HG02884 (cell line): ENCODE results near the gene CLSTN1.
"Not testable (repeated sequence)": the region's sequence is repeated elsewhere in the genome, so short reads cannot be mapped to it uniquely, and the experiment has no call there.

Source experiments
- ATAC-seq: cut with Tn5 transposase; IDR thresholded peaks from one replicate; pipeline ENCODE4 v1.9.1; 2021; ENCODE audit warnings: mild to moderate bottlenecking, moderate library complexity; ENCODE audit not compliant: unreplicated experiment

CLSTN1 gene

GRCh38 chr1:9717193-9718005 lies 106.4 kb downstream of the CLSTN1 start:
- ATAC-seq = peak; percentile 61

GRCh38 chr1:9716404-9717192 lies 107.2 kb downstream of the CLSTN1 start:
- no peak for ATAC-seq

GRCh38 chr1:9715536-9716226 lies 108.1 kb downstream of the CLSTN1 start:
- ATAC-seq = no peak

- no peak for ATAC-seq
These were observed 109.5 kb downstream of the CLSTN1 start for GRCh38 chr1:9714257-9714718.

- not testable (repeated sequence) for ATAC-seq
These were observed 111.0 kb downstream of the CLSTN1 start for GRCh38 chr1:9712767-9713166.

- ATAC-seq = no peak
These were observed 112.2 kb downstream of the CLSTN1 start for GRCh38 chr1:9711466-9712020.

GRCh38 chr1:9710037-9710436 lies 113.7 kb downstream of the CLSTN1 start:
- no peak for ATAC-seq

GRCh38 chr1:9706178-9706577 lies 117.6 kb downstream of the CLSTN1 start:
- ATAC-seq = no peak

GRCh38 chr1:9705337-9706093 lies 118.2 kb downstream of the CLSTN1 start:
- ATAC-seq = no peak

- no peak for ATAC-seq
These were observed 120.1 kb downstream of the CLSTN1 start for GRCh38 chr1:9703681-9704080.

- ATAC-seq = no peak
These were observed 120.6 kb downstream of the CLSTN1 start for GRCh38 chr1:9703165-9703509.

- no peak for ATAC-seq
These were observed 122.1 kb downstream of the CLSTN1 start for GRCh38 chr1:9701665-9702064.

GRCh38 chr1:9700340-9700739 lies 123.4 kb downstream of the CLSTN1 start:
- ATAC-seq = no peak

- no peak for ATAC-seq
These were observed 124.4 kb downstream of the CLSTN1 start for GRCh38 chr1:9699361-9699760.

- no peak for ATAC-seq
These were observed 127.0 kb downstream of the CLSTN1 start for GRCh38 chr1:9696793-9697192.

GRCh38 chr1:9691691-9692090 lies 132.1 kb downstream of the CLSTN1 start:
- ATAC-seq = no peak

- ATAC-seq = no peak
These were observed 132.7 kb downstream of the CLSTN1 start for GRCh38 chr1:9691108-9691445.

GRCh38 chr1:9690440-9691107 lies 133.2 kb downstream of the CLSTN1 start:
- ATAC-seq = no peak

- no peak for ATAC-seq
These were observed 133.8 kb downstream of the CLSTN1 start for GRCh38 chr1:9689971-9690381.
